ENCODE measurements around the gene RPL10A.

Gene RPL10A

GRCh38 chr6:35449287-35449881 lies 18.8 kb upstream of the RPL10A start:
- DNase-seq, result peak; percentile 69 to 76

GRCh38 chr6:35451354-35452182 lies 16.6 kb upstream of the RPL10A start:
- peak in 1 of 2 experiments; percentile 31 for DNase-seq

GRCh38 chr6:35452183-35453090 lies 15.8 kb upstream of the RPL10A start, which contains the start of gene FANCE:
Gene FANCE, plus strand, starts transcription at chr6:35452338. Its CDS starts 208 bp downstream, at chr6:35452546.
- peak; percentile 85 to 91 for DNase-seq

- DNase-seq, result no peak
These were observed 15.0 kb upstream of the RPL10A start for GRCh38 chr6:35453236-35453635.

- no peak for DNase-seq
These were observed 13.7 kb upstream of the RPL10A start for GRCh38 chr6:35454391-35455110.

- no peak for DNase-seq
These were observed 10.3 kb upstream of the RPL10A start for GRCh38 chr6:35457907-35458306.

GRCh38 chr6:35461270-35461669 lies 6.9 kb upstream of the RPL10A start:
- DNase-seq, result no peak

GRCh38 chr6:35463292-35463691 lies 4.9 kb upstream of the RPL10A start:
- no peak for DNase-seq

GRCh38 chr6:35465646-35466045 lies 2.6 kb upstream of the RPL10A start:
- DNase-seq, result no peak

GRCh38 chr6:35468980-35469750 lies 964 bp downstream of the RPL10A start:
- DNase-seq, result peak in 1 of 2 experiments; percentile 61

- peak in 1 of 2 experiments; percentile 39 for DNase-seq
These were observed 1.8 kb downstream of the RPL10A start for GRCh38 chr6:35469751-35470662.

GRCh38 chr6:35470663-35471120 lies 2.5 kb downstream of the RPL10A start:
- no peak for DNase-seq

- DNase-seq, result no peak
These were observed 3.7 kb downstream of the RPL10A start for GRCh38 chr6:35471836-35472345.

- no peak for DNase-seq
These were observed 5.1 kb downstream of the RPL10A start for GRCh38 chr6:35473075-35473849.

- DNase-seq, result no peak
These were observed 5.6 kb downstream of the RPL10A start for GRCh38 chr6:35473850-35474130.

GRCh38 chr6:35474131-35474941 lies 6.1 kb downstream of the RPL10A start:
- no peak for DNase-seq

GRCh38 chr6:35474942-35475570 lies 6.9 kb downstream of the RPL10A start:
- no peak for DNase-seq

GRCh38 chr6:35475573-35475972 lies 7.4 kb downstream of the RPL10A start:
- DNase-seq, result no peak
